Type B pancreatic cell (in vitro differentiated cells): ENCODE data around the gene MARCHF4. TPM values are rescaled to one million over a fixed set of nuclear protein-coding genes. Genes with fewer than 3 reads are reported as not detected.

ENCODE experiments used
- DNase-seq: peaks from one replicate; pipeline ENCODE4 v3.0.0; 2021; ENCODE audit warnings: mixed read lengths; ENCODE audit not compliant: unreplicated experiment; ENCODE audit errors: extremely low spot score
- H3K27ac Mint-ChIP-seq: 2 replicates; pipeline ENCODE4 v1.8.0; 2021; ENCODE audit warnings: mild to moderate bottlenecking, mixed read lengths
- H3K27me3 Mint-ChIP-seq: 2 replicates; pipeline ENCODE4 v1.8.0; 2021; ENCODE audit warnings: mixed read lengths
- H3K36me3 Mint-ChIP-seq: 2 replicates; pipeline ENCODE4 v1.8.0; 2021; ENCODE audit warnings: mixed read lengths
- H3K4me1 Mint-ChIP-seq: one replicate; pipeline ENCODE4 v1.8.0; 2021; ENCODE audit warnings: mixed read lengths; ENCODE audit not compliant: unreplicated experiment
- H3K4me3 Mint-ChIP-seq: 2 replicates; pipeline ENCODE4 v1.8.0; 2021; ENCODE audit warnings: mild to moderate bottlenecking, mixed read lengths
- H3K9me3 Mint-ChIP-seq: 2 replicates; pipeline ENCODE4 v1.8.0; 2021; ENCODE audit warnings: mixed read lengths
- CTCF ChIP-seq: fragments of 200-600 bp; sonication (generic); conservative IDR thresholded peaks from 2 replicates; pipeline ENCODE4 v1.5.0; 2021; ENCODE audit warnings: antibody characterized with exemption, mild to moderate bottlenecking
- total RNA-seq: library from RNA; stranded (reverse); gene quantifications from 2 replicates; pipeline ENCODE4 v1.2.1, GENCODE V29; 2021; ENCODE audit warnings: low replicate concordance

MARCHF4 gene
- total RNA-seq, 1 donor from 2014 or later = 1.1 TPM

DNA sequence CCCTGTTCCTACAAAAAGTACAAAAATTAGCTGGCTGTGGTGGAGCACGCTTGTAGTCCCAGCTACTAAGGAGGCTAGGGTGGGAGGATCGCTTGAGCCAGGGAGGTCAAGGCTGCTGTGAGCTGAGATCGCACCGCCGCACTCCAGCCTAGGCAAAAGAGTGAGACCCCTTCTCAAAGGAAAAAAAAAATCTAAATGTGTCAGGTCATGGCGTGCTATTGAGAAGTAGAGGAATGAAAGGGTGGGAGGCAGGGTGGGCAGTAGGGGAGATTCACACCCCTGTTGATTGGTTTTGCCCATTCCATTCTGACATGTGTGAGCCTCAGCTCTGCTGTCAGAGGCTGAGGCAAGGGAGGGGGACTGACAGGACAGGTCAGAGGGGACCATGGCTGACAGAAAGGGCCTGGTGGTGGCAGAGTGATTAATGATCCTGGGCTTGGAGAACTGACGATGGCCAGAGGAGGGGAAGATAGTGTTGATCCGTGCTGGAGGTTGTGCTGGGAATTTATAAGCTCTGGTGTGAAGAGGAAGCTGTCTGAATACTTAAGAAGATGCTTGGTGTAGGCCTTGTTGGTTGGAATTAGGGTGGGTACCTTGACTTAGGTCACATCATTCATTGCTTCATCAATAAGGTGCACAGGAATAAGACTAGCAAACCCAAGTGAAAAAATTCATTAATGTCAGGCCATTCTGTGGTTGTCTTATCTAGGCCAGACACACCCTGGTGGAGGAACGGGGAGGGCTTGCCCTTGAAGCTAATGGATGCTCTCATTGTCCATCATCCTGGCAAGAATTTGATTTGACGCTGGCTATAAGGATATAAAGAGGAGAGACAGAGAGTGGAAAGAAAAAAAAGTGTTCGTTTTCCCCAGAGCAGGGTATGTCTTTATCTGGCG, 20.9 kb upstream of the MARCHF4 start:
- H3K36me3 Mint-ChIP-seq = no peaks in the 10 kb centered on the region
- no peak for TF ChIP-seq CTCF
- H3K9me3 Mint-ChIP-seq = no peaks in the 10 kb centered on the region
- DNase-seq = no peak
- peaks cover 8% of the 10 kb centered on the region for H3K27me3 Mint-ChIP-seq
- H3K4me3 Mint-ChIP-seq = no peak overlapping the region
- H3K4me1 Mint-ChIP-seq = no peaks in the 10 kb centered on the region
- H3K27ac Mint-ChIP-seq = no peak overlapping the region

DNA sequence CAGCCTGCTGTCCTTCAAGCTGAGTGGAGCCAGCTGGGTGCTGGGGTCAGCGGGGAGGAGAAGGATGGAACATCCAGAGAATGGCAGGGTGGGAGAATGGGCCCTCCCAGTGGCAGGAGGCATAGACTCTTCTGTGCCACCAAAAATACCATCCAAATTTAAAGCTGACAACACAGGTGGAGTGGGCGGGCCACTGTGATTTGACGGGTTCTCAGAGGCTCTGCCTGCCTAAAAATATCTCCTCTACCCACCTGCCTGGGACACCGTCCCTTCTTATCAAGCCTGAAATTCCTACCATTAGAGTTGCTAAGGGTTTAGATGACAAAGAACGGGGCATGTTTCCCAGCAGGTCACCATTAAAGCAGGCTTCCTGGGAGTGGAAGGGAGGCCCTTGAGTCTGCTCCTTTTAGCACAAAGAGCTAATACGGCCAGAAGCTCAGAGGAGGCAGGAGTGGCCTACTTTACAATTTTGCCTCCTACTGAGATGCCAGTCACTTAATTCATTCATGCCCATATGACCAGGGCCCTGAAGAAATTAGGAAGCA, 19.8 kb upstream of the MARCHF4 start:
- Mint-ChIP-seq H3K27me3 (peaks cover 5% of the 10 kb centered on the region), H3K4me1 (no peaks in the 10 kb centered on the region), H3K36me3 (no peaks in the 10 kb centered on the region), H3K27ac (no peak overlapping the region), H3K9me3 (no peaks in the 10 kb centered on the region), H3K4me3 (no peak overlapping the region)
- DNase-seq = no peak
- TF ChIP-seq CTCF = no peak

- H3K4me1 Mint-ChIP-seq = no peaks in the 10 kb centered on the region
- no peaks in the 10 kb centered on the region for H3K36me3 Mint-ChIP-seq
- H3K9me3 Mint-ChIP-seq = no peaks in the 10 kb centered on the region
- TF ChIP-seq CTCF = no peak
- DNase-seq = no peak
- H3K27ac Mint-ChIP-seq = no peak overlapping the region
- H3K4me3 Mint-ChIP-seq = no peak overlapping the region
- H3K27me3 Mint-ChIP-seq = peaks cover 5% of the 10 kb centered on the region
These were observed 19.1 kb upstream of the MARCHF4 start for GRCh38 chr2:216391401-216391800.

- Mint-ChIP-seq H3K4me1 (no peaks in the 10 kb centered on the region), H3K36me3 (no peaks in the 10 kb centered on the region), H3K27ac (no peak overlapping the region), H3K27me3 (peaks cover 14% of the 10 kb centered on the region), H3K9me3 (no peaks in the 10 kb centered on the region), H3K4me3 (no peak overlapping the region)
- DNase-seq = no peak
- TF ChIP-seq CTCF = no peak
These were observed 17.3 kb upstream of the MARCHF4 start for GRCh38 chr2:216389570-216389969.

- no peak for DNase-seq
- Mint-ChIP-seq H3K36me3 (no peaks in the 10 kb centered on the region), H3K27ac (no peak overlapping the region), H3K4me1 (no peaks in the 10 kb centered on the region), H3K27me3 (peaks cover 12% of the 10 kb centered on the region), H3K9me3 (no peaks in the 10 kb centered on the region), H3K4me3 (no peak overlapping the region)
- TF ChIP-seq CTCF = no peak
These were observed 16.0 kb upstream of the MARCHF4 start for GRCh38 chr2:216388046-216388884.
